Type B pancreatic cell (in vitro differentiated cells): Measurements from ENCODE around the gene PRM3. TPM values are rescaled to one million over a fixed set of nuclear protein-coding genes. Genes with fewer than 3 reads are reported as not detected.

Experiments used
- DNase-seq: peaks from one replicate; pipeline ENCODE4 v3.0.0; 2021; ENCODE audit warnings: mixed read lengths; ENCODE audit not compliant: unreplicated experiment; ENCODE audit errors: extremely low spot score
- H3K27ac Mint-ChIP-seq: 2 replicates; pipeline ENCODE4 v1.8.0; 2021; ENCODE audit warnings: mild to moderate bottlenecking, mixed read lengths
- H3K27me3 Mint-ChIP-seq: 2 replicates; pipeline ENCODE4 v1.8.0; 2021; ENCODE audit warnings: mixed read lengths
- H3K36me3 Mint-ChIP-seq: 2 replicates; pipeline ENCODE4 v1.8.0; 2021; ENCODE audit warnings: mixed read lengths
- H3K4me1 Mint-ChIP-seq: one replicate; pipeline ENCODE4 v1.8.0; 2021; ENCODE audit warnings: mixed read lengths; ENCODE audit not compliant: unreplicated experiment
- H3K4me3 Mint-ChIP-seq: 2 replicates; pipeline ENCODE4 v1.8.0; 2021; ENCODE audit warnings: mild to moderate bottlenecking, mixed read lengths
- H3K9me3 Mint-ChIP-seq: 2 replicates; pipeline ENCODE4 v1.8.0; 2021; ENCODE audit warnings: mixed read lengths
- CTCF ChIP-seq: fragments of 200-600 bp; sonication (generic); conservative IDR thresholded peaks from 2 replicates; pipeline ENCODE4 v1.5.0; 2021; ENCODE audit warnings: antibody characterized with exemption, mild to moderate bottlenecking
- total RNA-seq: library from RNA; stranded (reverse); gene quantifications from 2 replicates; pipeline ENCODE4 v1.2.1, GENCODE V29; 2021; ENCODE audit warnings: low replicate concordance

The PRM3 gene
- total RNA-seq, 1 donor from 2014 or later, result not detected

DNA sequence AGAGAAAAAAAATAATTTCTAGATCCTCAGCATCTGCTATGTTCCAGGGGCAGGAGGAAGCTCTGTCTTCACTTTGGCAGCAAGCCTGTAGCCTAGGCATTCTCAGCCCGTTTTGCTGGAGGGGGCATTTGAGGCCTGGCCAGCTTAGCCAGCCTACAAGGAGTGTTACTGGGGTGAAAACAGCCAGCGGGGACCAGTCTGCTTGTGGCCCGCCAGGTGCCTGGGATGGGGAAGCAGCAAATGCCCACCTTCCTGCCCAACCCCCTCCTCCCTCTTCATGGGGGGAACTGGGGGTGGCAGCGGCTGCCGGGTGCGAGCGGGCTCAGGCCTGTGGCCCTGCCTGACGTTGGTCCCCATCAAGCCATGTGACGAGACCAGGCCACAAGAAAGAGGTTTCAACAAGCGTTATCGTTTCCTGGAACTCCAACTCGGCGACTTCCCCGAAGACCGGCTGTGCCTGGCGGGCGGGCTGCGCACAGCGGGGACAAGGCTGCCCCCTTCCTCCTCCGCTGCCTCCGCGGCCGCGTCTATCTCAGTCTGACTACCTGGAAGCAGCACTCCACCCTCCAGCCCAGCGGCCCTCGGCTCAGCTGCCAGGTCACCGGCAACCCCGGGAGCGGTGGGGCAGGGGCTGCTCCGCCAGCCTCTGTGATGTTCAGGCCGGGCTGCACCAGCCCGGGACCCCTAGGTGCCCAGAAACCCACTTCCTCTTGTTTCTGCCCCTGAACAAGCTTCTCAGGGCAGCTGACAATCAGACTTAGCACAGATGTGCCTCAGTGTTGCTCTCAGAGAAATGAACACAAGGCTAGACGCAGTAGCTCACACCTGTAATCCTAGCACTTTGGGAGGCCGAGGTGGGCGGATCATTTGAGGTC lies 40.3 kb downstream of the PRM3 start:
- H3K36me3 Mint-ChIP-seq, result no peaks in the 10 kb centered on the region
- no peak for DNase-seq
- no peaks in the 10 kb centered on the region for H3K27me3 Mint-ChIP-seq
- TF ChIP-seq CTCF, result no peak
- H3K9me3 Mint-ChIP-seq, result no peaks in the 10 kb centered on the region
- H3K4me3 Mint-ChIP-seq, result no peak overlapping the region
- no peaks in the 10 kb centered on the region for H3K4me1 Mint-ChIP-seq
- H3K27ac Mint-ChIP-seq, result no peak overlapping the region

DNA sequence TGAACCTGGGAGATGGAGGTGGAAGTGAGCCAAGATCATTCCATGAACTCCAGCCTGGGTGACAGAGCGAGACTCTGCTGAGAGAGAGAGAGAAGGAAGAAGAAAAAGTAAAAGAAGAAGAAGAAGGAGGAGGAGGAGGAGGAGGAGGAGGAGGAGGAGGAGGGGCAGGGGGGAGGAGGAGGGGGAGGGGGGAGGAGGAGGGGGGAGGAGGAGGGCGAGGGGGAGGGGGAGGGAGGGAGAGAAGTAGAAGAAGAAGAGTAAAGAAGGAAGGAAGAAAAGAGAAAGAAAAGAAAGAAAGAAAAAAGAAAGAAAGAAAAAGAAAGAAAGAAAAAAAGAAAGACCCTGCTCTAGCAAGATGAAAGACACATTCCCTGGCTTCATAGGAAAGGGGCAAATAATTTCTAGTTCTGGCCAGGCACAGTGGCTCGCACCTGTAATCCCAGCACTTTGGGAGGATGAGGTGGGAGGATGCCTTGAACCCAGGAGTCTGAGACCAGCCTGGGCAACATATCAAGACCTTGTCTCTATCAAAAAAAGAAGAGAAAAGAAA lies 41.1 kb downstream of the PRM3 start:
- DNase-seq, result no peak
- Mint-ChIP-seq H3K27ac (no peak overlapping the region), H3K27me3 (no peaks in the 10 kb centered on the region), H3K4me3 (no peak overlapping the region), H3K4me1 (no peaks in the 10 kb centered on the region), H3K36me3 (no peaks in the 10 kb centered on the region), H3K9me3 (no peaks in the 10 kb centered on the region)
- no peak for TF ChIP-seq CTCF

DNA sequence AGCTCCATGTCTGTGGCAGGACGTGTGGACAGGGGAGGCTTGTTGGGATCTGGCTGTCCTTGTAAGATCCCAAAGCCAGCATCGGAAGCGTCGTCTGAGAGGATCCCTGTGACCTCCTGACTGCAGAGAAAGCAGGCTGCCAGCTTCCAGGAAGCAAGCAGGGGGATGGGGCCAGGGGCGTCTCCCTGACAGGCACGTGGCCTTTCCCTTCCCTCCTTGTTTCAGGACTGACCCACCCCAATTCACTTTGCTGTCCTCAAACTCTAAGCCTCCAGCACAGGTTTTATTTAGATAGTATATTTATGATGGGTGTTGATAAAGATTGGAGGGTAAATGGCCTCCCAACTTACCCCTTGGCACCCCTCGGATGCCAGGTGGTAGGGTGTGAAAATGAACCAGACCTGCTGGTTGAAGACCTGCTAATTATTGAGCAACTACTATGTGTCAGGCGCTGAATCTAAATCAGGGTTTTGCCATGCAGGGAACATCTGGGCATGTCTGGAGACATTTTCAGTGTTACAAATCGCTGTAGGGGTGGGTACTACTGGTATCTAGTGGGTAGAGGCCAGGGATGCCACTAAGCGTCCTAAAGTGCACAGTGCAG lies 42.0 kb downstream of the PRM3 start:
- DNase-seq, result no peak
- H3K27ac Mint-ChIP-seq, result no peak overlapping the region
- TF ChIP-seq CTCF, result no peak
- no peaks in the 10 kb centered on the region for H3K9me3 Mint-ChIP-seq
- no peaks in the 10 kb centered on the region for H3K27me3 Mint-ChIP-seq
- H3K36me3 Mint-ChIP-seq, result no peaks in the 10 kb centered on the region
- no peak overlapping the region for H3K4me3 Mint-ChIP-seq
- H3K4me1 Mint-ChIP-seq, result no peaks in the 10 kb centered on the region

- Mint-ChIP-seq H3K36me3 (no peaks in the 10 kb centered on the region), H3K4me3 (no peak overlapping the region), H3K27me3 (no peaks in the 10 kb centered on the region), H3K9me3 (no peaks in the 10 kb centered on the region), H3K4me1 (no peaks in the 10 kb centered on the region), H3K27ac (no peak overlapping the region)
- no peak for TF ChIP-seq CTCF
- no peak for DNase-seq
These were observed 43.5 kb downstream of the PRM3 start for GRCh38 chr16:11229906-11230305.

GRCh38 chr16:11229432-11229831 lies 44.0 kb downstream of the PRM3 start:
- no peak for TF ChIP-seq CTCF
- H3K36me3 Mint-ChIP-seq, result no peaks in the 10 kb centered on the region
- H3K27ac Mint-ChIP-seq, result no peak overlapping the region
- no peaks in the 10 kb centered on the region for H3K4me1 Mint-ChIP-seq
- H3K9me3 Mint-ChIP-seq, result no peaks in the 10 kb centered on the region
- DNase-seq, result no peak
- H3K4me3 Mint-ChIP-seq, result no peak overlapping the region
- H3K27me3 Mint-ChIP-seq, result no peaks in the 10 kb centered on the region
